ENCODE measurements around the gene TMEM181. TPM values are rescaled to one million over a fixed set of nuclear protein-coding genes. Genes with fewer than 3 reads are reported as not detected.

Gene TMEM181
- total RNA-seq, 6 experiments from 2014 or later = 11.3 to 14.0 (median 12.5) TPM

GRCh38 chr6:158638324-158638854 is 78.5 kb downstream of the TMEM181 start:
- DNase-seq = peak in 1 of 3 donors; percentile 18
- Histone ChIP-seq H3K27ac (no peak overlapping the region), H3K27me3 (no peaks in the 10 kb centered on the region), H3K36me3 (peaks cover 0 to 26% (median 9%) of the 10 kb centered on the region in 4 donors), H3K4me3 (no peak overlapping the region), H3K4me1 (peaks cover 0 to 11% (median 6%) of the 10 kb centered on the region in 4 donors), H3K9me3 (no peaks in the 10 kb centered on the region)
- intact Hi-C loops (cut with DNase I) = no loop called here
- no peak for TF ChIP-seq POLR2A (IDR thresholded peaks at IDR 0.05)
- TF ChIP-seq, protein P1, sequence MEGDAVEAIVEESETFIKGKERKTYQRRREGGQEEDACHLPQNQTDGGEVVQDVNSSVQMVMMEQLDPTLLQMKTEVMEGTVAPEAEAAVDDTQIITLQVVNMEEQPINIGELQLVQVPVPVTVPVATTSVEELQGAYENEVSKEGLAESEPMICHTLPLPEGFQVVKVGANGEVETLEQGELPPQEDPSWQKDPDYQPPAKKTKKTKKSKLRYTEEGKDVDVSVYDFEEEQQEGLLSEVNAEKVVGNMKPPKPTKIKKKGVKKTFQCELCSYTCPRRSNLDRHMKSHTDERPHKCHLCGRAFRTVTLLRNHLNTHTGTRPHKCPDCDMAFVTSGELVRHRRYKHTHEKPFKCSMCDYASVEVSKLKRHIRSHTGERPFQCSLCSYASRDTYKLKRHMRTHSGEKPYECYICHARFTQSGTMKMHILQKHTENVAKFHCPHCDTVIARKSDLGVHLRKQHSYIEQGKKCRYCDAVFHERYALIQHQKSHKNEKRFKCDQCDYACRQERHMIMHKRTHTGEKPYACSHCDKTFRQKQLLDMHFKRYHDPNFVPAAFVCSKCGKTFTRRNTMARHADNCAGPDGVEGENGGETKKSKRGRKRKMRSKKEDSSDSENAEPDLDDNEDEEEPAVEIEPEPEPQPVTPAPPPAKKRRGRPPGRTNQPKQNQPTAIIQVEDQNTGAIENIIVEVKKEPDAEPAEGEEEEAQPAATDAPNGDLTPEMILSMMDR (IDR thresholded peaks at IDR 0.05) = no peak
- WGBS (ENCODE audit: insufficient coverage, low coverage, low lambda C conversion rate, missing lambda C conversion rate) = 79% methylated on average over 3 of the region's 3 CpGs
- no peak for ATAC-seq

- no peak overlapping the region for H3K27ac ChIP-seq
- no peak overlapping the region for H3K4me3 ChIP-seq
- peak in 1 of 3 donors; percentile 31 for DNase-seq
- 89% methylated on average over 4 of the region's 5 CpGs for WGBS (ENCODE audit: insufficient coverage, low coverage, low lambda C conversion rate, missing lambda C conversion rate)
- H3K36me3 ChIP-seq = peaks cover 0 to 26% (median 9%) of the 10 kb centered on the region in 4 donors
- no peak for ATAC-seq
- no peaks in the 10 kb centered on the region for H3K9me3 ChIP-seq
- intact Hi-C loops (cut with DNase I) = no loop called here
- no peaks in the 10 kb centered on the region for H3K27me3 ChIP-seq
- peaks cover 0 to 16% (median 9%) of the 10 kb centered on the region in 4 donors for H3K4me1 ChIP-seq
- TF ChIP-seq POLR2A (IDR thresholded peaks at IDR 0.05) = no peak
- TF ChIP-seq, protein P1 (IDR thresholded peaks at IDR 0.05) = no peak
These were observed 79.2 kb downstream of the TMEM181 start for GRCh38 chr6:158639056-158639455.

DNA sequence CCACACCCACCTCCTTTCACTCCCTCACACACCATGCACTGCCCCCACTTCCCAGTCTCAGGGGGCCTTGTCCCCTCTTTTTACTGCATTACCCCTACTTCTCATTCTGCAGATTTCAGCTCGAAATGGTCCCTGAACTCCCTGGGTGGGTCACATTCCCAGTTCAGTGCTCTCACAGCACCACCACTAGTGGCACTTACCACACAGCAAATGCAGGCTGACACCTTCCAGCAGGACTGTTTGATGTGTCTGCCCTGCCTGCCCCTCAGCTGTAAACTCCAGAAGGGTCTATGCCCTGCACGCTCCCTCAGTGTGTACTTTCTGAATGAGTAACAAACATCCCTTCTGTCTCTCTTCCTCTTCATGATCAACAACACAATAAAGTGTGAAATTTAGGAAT is 80.6 kb downstream of the TMEM181 start:
- TF ChIP-seq, protein P1 (IDR thresholded peaks at IDR 0.05) = no peak
- TF ChIP-seq POLR2A (IDR thresholded peaks at IDR 0.05) = no peak
- Histone ChIP-seq H3K4me3 (no peak overlapping the region), H3K9me3 (no peaks in the 10 kb centered on the region), H3K4me1 (peaks cover 0 to 16% (median 9%) of the 10 kb centered on the region in 4 donors), H3K27ac (no peak overlapping the region), H3K36me3 (peaks cover 0 to 14% (median 5%) of the 10 kb centered on the region in 4 donors), H3K27me3 (no peaks in the 10 kb centered on the region)
- peak in 1 of 3 donors; percentile 36 for DNase-seq
- 71% methylated on average over 1 of the region's 2 CpGs for WGBS (ENCODE audit: insufficient coverage, low coverage, low lambda C conversion rate, missing lambda C conversion rate)
- ATAC-seq = no peak
- intact Hi-C loops (cut with DNase I) = no loop called here

DNA sequence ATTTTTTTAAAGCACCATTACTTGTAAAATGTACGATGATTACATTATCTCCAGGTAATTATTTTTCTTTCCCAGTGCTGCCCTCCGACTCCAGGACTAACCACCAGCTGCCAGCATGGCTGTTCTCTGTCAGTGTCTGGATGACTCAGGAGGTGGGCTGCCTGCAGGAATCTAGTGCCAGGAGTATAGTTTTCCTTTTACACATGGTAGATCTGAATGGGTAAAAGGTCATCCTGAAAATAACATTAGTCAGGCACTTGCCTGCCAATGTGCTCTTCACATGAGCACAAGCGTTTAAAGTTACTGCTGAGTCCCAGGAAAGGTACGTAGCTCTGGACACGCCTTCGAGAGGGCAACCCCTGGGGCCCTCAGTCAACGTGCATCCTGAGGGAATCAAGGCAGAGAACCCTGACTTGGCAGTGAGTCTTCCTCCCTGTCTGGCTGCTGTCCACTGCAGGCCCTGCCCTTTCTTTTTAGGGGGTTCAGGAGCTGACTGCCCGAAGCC is 82.3 kb downstream of the TMEM181 start:
- Histone ChIP-seq H3K36me3 (peaks cover 0 to 6% (median 2%) of the 10 kb centered on the region in 4 donors), H3K27ac (peak overlapping the region in 2 of 3 donors; percentile 20 to 97), H3K9me3 (no peaks in the 10 kb centered on the region), H3K4me3 (no peak overlapping the region), H3K27me3 (no peaks in the 10 kb centered on the region), H3K4me1 (peaks cover 0 to 16% (median 9%) of the 10 kb centered on the region in 4 donors)
- TF ChIP-seq POLR2A (IDR thresholded peaks at IDR 0.05) = no peak
- TF ChIP-seq, protein P1 (IDR thresholded peaks at IDR 0.05) = no peak
- intact Hi-C loops (cut with DNase I) = no loop called here
- DNase-seq = peak in 1 of 3 donors; percentile 42
- ATAC-seq = peak in 1 of 4 donors; percentile 33
- 64% methylated on average over 7 of the region's 8 CpGs for WGBS (ENCODE audit: insufficient coverage, low coverage, low lambda C conversion rate, missing lambda C conversion rate)

Measured in right lobe of liver (tissue), 6 donors.